ENCODE results near the gene KIF16B.
A peak's percentile ranks its signal among the peaks of the same experiment; 100 is the strongest.
"Not testable (repeated sequence)": the region's sequence is repeated elsewhere in the genome, so short reads cannot be mapped to it uniquely, and the experiment has no call there.

Gene KIF16B, protein sequence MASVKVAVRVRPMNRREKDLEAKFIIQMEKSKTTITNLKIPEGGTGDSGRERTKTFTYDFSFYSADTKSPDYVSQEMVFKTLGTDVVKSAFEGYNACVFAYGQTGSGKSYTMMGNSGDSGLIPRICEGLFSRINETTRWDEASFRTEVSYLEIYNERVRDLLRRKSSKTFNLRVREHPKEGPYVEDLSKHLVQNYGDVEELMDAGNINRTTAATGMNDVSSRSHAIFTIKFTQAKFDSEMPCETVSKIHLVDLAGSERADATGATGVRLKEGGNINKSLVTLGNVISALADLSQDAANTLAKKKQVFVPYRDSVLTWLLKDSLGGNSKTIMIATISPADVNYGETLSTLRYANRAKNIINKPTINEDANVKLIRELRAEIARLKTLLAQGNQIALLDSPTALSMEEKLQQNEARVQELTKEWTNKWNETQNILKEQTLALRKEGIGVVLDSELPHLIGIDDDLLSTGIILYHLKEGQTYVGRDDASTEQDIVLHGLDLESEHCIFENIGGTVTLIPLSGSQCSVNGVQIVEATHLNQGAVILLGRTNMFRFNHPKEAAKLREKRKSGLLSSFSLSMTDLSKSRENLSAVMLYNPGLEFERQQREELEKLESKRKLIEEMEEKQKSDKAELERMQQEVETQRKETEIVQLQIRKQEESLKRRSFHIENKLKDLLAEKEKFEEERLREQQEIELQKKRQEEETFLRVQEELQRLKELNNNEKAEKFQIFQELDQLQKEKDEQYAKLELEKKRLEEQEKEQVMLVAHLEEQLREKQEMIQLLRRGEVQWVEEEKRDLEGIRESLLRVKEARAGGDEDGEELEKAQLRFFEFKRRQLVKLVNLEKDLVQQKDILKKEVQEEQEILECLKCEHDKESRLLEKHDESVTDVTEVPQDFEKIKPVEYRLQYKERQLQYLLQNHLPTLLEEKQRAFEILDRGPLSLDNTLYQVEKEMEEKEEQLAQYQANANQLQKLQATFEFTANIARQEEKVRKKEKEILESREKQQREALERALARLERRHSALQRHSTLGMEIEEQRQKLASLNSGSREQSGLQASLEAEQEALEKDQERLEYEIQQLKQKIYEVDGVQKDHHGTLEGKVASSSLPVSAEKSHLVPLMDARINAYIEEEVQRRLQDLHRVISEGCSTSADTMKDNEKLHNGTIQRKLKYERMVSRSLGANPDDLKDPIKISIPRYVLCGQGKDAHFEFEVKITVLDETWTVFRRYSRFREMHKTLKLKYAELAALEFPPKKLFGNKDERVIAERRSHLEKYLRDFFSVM (N-terminal part only)

DNA sequence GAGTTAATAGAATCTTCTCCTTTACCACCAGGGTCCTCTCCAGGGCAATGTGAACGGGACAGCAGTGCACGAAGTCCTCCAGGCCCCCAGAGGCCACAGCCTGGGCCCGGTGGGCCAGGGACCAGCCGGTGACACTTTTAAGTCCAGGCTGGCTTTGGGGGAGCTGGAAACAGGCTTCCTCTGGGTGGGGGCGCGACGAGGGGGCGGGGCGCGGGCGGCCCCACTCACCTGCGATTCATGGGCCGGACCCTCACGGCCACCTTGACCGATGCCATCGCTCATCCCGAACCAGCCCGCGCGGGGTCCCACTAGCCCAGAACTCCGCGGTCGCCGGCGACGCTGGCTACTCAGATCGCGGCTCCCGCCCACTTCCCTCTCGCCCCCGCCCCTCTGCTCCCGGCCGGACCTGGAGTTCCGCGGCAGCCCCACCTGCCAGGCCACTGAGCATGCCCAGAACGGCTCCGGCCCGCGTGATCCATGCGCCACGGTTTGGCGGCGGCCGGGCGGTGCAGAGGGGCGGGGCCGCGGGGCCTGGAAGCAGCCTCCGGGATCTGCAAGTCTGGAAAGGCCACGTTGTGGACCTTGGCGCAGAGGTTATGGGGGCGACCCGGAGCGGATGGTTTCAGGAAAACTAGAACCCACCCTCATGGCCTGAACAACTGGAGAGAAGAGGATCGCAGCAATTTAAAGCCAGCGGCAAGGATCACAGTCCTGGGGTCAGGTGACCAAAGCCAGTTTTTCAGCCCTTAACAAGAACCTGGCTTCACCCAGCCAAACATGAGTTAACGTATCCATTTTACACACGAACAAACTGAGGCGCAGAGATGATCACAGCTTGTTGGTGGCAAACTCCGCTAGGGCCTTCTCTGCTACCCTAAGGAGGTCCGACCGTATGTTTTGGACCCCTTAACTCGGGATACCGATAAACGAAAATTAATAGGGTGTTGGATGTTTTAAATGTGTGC lies at the start of gene KIF16B:
TSS of gene KIF16B (minus strand) at position 448 of the 965 bp plus-strand sequence. CDS start at position 275, 173 bp downstream.
- DNase-seq, result peak; percentile 84

DNA sequence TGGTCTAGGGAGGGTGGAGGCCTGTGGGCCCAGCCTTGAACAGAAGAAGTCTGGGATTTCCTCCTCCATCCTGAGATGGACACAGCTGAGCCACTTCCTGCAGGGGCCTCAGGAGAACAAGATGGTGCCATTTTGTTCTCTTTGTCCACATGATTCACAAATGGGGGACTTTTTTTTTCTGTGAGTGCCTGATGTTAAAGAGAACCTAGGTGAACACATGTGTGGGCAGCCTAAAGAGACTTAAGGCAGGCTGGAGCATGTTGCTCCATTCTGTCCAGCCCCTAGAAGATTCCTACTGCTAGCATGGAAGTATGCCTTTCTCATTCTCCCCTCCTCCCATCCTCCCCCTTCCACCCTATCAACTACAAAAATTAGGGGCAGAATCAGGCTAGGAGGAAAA lies 49.3 kb upstream of the KIF16B start:
- no peak for DNase-seq

DNA sequence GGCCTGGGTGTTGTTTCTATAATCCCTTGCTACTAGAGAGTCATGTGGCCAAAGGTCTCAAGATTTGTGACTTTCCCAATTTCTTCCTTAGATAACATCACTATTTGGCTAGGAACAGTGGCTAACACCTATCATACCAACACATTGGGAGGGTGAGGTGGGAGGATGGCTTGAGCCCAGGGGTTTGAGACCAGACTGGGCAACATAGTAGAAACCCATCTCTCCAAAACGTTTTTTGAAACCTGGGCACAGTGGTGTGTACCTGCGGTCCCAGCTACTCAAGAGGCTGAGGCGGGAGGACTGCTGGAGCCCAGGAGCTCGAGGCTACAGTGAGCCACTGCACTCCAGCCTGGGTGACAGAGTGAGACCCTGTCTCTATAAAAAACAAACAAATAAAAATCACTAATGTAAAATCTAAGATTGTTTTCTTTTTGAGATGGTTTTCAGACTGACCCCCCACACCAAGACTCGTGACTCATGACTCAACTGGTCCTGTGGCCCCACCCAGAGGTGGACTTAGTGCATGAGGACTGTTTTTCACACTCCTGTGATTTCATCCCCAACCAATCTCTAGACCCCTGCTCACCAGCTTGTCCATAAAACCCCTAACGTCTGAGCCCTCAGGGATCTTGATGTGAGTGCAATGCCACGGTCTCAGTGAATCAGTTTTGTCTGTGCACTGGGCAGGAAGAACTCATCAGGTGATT lies 48.3 kb upstream of the KIF16B start:
- DNase-seq, result no peak

DNA sequence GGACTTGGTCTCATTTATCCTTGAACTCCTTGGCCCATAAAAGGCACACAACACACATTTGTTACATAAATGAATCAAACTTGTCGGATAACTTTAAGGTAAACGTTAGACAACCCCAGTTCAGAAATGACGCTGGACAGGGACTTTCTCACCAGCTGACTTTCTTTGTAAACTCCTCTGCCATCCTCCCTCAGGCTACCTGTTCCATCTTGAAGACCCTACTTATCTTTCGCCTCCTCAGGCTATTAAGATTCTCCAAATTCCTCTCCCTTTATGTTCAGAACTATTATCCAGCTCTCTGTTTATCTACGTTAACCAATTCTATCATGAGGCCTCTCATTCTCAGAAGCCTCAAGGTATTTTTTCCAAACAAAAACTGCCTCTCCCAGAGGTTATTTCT lies 47.7 kb upstream of the KIF16B start:
- DNase-seq, result no peak

DNA sequence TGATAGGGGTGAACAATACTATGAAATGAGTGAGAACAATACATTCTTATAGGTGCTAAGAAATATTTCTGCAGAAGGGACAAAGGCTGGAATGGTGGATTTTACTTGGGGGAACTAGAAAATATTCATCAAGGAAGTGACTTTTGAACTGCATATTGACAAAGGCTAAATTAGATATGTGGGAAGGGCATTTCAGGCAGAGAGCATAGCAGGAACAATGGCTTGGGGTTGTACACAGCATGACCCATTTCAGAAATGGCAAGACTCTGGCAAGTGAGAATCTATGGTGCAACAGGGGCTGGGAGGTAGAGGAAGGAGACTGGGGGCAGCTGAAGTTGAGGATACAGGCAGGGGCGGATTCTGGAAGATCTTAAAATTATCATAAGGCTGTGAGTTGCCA lies 46.7 kb upstream of the KIF16B start:
- no peak for DNase-seq

DNA sequence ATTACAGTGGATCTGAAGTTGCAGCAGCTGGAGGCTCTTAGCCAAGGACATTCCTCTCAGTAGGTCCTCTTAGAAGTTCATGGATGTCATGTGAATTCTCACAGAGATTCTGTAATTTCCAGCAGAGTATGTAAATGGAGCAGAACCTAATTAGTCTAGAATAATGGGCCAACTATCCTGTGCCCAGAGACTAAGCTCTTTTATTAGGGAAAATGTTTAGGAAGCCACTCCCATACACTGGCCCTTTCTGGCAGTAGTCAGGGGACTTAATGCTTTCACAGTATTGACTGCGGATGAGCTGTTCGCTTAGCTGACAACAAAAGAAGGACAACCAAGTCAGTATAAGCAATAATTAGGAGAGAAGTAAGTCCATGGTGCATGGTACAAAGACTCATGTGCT lies 43.8 kb upstream of the KIF16B start:
- DNase-seq, result no peak

DNA sequence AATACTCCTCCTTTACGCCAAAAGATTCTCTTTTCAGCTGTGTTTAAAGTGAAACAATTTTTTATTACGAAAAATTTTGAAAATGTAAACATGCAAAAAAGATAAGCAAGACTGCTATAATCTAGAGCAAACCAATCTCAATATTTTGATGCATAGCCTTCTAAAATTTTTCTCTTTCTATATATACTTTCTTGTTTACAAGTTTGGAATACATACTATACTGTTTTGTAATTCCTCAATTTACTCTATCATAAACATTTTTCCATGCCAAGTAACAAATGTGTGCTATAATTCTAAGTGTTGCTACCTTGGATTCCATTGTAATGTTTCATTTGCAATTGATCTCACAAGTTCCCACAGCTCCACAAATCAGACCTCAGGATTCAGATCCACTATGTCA lies 43.1 kb upstream of the KIF16B start:
- DNase-seq, result no peak

DNA sequence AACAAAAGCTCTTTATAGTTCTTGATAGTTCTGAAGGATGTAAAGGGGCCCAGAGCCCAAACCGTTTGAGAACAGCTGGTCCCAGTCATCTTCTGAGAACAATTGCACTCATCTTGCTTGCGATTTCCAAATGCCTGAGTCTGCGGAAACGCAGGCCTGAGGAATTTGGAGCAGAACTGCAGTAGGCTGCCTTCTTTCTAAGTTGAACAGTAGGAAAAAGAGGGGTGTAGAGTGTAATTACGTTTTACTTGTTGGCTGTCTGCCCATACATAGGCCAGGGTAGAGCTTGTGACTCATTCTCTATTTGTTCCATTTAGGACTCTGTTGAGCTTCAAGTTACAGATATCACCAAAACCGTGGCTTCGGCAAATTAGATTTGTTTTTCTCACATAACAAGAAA lies 42.0 kb upstream of the KIF16B start:
- DNase-seq, result no peak

DNA sequence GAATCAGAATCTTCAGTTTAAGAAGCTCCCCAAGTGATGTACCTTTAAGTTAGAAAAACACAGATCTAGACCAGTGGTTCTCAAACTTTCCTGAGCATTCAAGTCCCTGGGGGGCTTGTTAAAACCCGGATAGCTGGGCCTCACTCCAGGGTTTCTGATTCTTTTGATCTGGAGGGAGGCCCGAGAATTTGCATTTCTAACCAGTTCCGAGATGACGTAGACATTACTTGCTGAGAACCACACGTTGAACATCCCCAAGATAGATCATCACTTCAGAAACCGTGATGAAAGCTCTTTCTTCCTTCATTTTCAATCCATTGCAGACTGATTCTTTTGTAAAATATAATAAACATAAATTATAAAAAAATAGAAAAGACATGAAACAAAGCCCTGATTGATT lies 40.7 kb upstream of the KIF16B start:
- DNase-seq, result no peak

DNA sequence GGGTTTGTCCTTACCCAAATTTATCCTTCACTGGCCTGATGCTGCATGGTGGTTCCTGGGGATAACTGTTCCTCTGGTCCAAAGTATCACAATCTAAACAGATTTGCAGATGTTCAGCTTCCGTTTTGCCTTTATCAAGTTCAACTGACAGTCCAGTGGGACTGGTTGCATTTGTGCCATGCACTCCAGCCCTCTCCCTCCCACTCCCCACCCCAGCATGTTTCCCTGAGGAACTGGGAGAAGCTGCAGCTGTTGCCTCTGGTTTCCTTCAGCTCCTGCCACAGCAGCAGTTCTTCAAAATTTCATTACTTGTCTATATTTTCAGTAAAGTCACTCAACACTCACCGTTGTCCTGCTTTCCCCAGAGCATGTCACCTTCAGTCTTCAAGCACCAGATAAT lies 39.5 kb upstream of the KIF16B start:
- no peak for DNase-seq

DNA sequence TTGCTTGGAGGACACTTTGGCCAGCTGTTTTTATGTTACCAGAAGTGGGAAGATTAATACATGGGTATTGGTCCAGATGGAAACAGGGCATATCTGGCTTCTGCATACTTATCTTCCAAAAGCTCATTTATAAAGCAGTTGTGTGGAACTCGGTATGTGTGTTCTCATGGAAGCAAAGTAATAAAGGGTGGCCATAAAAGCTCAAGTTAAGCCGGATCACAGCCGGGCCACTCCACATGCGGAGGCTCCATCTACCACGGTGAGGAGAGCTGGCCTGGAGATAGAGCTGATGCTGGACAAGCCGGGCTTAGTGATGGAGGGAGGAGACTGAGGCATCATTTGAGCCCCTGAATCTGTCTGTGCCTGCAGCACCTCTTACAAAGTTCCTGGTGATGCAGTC lies 38.6 kb upstream of the KIF16B start:
- DNase-seq, result no peak

DNA sequence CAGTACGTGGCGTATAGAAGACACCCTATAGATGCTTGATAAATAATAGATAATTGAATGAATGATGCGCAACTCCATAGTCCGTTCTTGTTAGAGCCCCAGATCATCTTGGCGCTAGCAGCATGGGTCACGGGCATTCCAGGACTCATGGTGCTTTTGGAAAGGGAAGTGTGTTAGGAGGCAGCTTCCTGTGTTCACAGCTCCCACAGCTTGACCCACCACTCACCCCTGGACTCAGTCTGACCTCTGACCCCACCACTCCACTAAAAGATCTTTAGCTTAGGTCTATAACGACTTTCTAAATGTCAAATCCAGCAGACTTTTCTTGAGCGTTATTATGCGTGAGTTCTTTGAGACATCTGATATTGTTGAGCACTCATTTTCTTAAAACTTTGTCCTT lies 35.8 kb upstream of the KIF16B start:
- DNase-seq, result no peak

DNA sequence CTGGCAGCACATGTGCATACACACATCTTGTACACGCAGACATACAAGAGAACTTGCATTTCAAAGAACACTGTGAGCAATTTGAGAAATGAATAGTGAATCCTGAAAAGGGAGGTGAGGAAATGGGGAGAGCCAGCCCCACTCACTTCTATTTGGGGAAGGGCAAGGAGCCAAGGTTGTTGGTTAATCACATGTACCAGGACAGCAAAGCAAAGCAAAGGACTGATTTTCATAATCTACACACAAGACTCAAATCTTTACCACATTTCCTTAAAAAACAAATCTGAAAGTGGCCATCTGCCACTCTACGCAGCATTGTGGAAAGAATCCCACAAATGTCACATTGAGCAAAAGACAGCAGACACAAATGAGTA lies 35.0 kb upstream of the KIF16B start:
- DNase-seq, result no peak

DNA sequence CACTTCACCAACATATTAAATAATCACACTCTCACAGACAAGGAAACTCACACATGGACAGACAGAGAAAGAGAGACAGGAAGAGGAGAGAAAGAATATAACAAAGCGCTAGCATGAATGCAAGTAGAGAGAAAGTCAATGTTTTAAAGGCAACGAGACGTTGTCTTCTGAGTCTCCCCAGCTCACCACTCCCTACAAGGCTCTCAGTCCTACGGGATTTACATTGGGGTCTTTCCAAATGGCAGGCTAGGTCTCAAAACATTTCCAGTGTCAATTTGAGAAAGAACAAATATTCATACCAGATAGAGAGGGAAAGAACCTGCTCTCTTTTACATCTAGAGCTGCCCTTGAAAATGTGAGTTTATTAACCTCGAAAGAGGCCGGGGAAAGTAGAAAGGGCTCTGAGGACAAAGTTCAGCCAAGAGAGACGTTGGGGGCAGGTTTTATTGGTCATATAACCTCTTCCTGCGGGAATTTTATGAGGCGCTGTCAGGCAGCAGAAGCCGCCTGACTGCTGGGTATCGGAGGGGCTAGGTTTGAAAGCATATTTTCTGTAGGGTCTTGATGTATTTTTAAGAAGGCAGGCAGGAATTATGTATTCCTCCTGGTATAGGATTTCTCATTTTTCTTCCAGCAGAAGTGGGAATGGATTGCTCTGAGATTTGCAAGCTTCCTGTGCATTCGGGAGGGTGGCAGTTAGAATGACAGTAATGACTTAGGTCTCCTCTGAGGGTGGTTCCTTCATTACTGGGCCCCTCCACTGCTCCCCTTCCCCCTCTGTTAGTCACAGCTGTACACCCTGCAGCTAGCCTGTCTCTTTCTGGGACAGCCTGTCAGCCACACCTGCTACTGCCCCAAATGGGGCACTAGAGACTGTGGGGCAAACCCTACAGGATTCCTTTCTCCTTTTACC lies 34.4 kb upstream of the KIF16B start:
- no peak for DNase-seq

DNA sequence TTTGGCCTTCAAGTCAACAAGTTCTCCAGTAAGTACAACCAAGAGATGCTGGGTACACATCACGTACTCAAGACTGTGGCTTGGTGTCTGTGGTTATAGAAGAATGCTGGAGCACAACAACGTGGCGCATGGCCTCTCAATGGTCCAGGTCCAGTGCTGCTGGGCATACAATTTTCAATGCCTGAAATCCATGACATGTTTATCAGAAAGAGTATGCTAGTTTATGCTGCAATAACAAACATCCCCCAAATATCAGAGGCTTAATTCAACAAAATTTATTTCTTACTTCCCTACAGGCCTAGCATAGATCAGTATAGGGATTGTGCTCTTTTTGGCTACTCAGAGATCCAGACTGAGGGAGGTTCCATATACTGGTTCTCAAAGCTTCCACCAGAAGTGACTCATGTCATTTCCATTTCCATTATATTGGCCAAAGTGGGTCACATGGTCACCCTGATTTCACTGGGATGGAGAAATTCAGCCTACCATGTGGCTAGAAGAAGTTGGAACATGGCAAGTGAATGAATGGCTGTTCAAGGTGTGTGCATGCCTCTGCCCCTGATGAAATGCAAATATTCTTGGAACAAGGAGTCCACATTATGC lies 33.3 kb upstream of the KIF16B start:
- no peak for DNase-seq

DNA sequence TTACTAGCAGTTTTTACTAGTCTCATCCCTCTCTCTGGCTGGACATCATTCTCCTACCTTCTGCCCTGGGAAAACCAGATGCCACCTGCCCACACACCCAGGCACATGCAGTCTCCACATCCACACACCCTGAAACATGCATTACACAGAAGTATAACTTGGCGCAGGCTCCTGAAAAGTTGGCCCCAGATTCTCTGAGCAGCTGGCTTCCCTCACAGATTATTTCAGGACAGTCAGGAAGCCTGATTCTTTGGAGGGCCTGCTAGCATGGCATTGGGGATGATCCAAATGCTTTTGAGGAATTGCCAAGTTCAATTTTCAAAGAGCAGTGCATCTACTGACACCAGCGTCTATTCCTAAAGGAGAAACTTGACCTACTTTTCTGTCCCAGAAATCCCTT lies 27.8 kb upstream of the KIF16B start:
- no peak for DNase-seq

DNA sequence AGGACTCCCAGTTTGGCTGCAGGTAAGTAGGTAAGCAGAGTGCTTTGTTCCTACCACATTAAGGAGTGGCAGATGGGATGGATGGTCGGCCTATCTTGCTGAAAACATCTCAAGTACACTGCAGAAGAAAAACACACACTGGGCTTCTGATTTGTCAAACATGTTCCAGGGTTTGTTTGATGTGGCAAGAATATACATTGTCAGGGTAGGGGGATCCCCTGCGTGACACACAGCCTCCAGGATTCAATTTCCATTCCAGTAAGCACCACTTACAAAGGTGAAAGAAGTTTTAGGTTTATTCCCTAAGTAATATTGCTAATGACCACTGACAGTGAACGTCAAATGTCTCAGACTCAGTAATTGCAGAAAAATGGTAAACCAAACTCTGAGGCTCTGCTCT lies 26.0 kb upstream of the KIF16B start:
- no peak for DNase-seq

DNA sequence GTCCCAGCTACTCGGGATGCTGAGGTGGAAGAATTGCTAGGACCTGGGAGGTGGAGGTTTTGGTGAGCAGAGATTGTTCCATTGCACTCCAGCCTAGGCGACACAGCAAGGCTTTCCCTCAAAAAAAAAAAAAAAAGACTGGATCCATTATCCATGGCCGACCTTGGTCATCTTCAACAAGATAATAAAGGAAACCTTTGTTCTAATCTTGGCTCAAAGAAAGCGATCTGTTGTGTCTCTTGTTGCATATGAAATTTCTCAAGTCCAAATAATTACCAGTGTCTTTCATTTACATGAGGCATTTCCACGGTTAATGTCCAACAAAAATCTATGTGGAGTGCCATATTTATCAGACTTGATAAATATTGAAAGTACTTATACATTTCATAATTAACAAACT lies 23.7 kb upstream of the KIF16B start:
- no peak for DNase-seq

DNA sequence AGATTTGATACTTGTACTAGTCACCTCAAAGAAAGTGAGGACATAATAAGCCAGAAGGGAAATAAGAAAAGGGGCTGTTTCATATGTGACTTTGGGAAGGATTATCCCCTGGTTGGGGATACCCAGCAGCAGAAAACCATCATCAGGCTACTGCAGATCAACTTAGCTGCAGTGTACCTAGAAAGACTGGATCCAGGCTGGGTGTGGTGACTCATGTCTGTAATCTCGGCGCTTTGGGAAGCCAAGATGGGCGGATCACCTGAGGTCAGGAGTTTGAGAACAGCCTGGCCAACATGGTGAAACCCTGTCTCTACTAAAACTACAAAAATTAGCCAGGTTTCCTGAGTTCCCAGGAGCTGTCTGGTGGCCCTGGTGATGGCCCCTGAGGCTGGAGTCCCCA lies 23.2 kb upstream of the KIF16B start:
- not testable (repeated sequence) for DNase-seq

DNA sequence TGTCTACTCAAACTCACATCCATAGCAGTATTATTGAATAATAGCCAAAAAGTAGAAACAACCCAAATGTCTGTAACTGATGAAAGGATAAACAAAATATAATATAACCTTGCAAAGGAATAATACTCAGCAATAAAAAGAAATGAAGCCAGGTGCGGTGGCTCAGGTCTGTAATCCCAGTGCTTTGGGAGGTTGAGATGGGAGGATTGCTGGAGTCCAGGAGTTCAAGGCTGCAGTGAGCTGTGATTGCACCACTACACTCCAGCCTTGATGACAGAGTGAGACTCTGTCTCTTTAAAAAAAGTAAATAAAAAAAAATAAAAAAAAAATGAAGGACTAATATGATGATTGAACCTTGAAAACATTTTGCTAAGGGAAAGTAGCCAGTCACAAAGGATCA lies 22.1 kb upstream of the KIF16B start:
- no peak for DNase-seq

All from NCI-H1436 (cell line).